Large intestine (tissue), 3 donors: ENCODE measurements around the gene INO80D. TPM values are rescaled to one million over a fixed set of nuclear protein-coding genes. Genes with fewer than 3 reads are reported as not detected.
"Not testable (repeated sequence)": the region's sequence is repeated elsewhere in the genome, so short reads cannot be mapped to it uniquely, and the experiment has no call there.

Experiments
- DNase-seq, 2 donors: peaks; one replicate each; pipeline versions ENCODE4 v3.0.0 to v3.0.0-alpha.2; 2013
- H3K27ac ChIP-seq: one replicate; pipeline ENCODE4 v1.5.1; 2013; ENCODE audit warnings: low read length
- H3K27me3 ChIP-seq: 2 replicates; pipeline ENCODE4 v1.6.1; 2013; ENCODE audit warnings: low read length; ENCODE audit not compliant: control insufficient read depth, insufficient read depth
- H3K36me3 ChIP-seq: 2 replicates; pipeline ENCODE4 v1.6.1; 2013; ENCODE audit warnings: low read length; ENCODE audit not compliant: control insufficient read depth, insufficient read depth
- H3K4me1 ChIP-seq: one replicate; pipeline ENCODE4 v1.6.1; 2013; ENCODE audit warnings: low read length; ENCODE audit not compliant: control insufficient read depth, insufficient read depth
- H3K4me3 ChIP-seq: one replicate; pipeline ENCODE4 v1.5.1; 2013; ENCODE audit warnings: low read length
- H3K9me3 ChIP-seq: one replicate; pipeline ENCODE4 v1.6.1; 2013; ENCODE audit warnings: mild to moderate bottlenecking, low read depth, low read length, moderate library complexity; ENCODE audit not compliant: control insufficient read depth
- WGBS: methylation state at CpG from one replicate; pipeline ENCODE4 v1.1.5; 2013; ENCODE audit warnings: low lambda C conversion rate; ENCODE audit not compliant: insufficient coverage; 5-methylcytosine and 5-hydroxymethylcytosine counted together
- polyA plus RNA-seq: library from polyadenylated mRNA; unstranded; fragments of 120-200 nt; gene quantifications from one replicate; pipeline ENCODE4 v1.2.1, GENCODE V29; 2013

The INO80D gene
- polyA plus RNA-seq, 1 donor: 12.6 TPM

GRCh38 chr2:206031162-206031784, 54.7 kb downstream of the INO80D start:
- no peaks in the 10 kb centered on the region for H3K27me3 ChIP-seq
- WGBS: no CpG with 5 or more reads among the region's 11 CpGs
- no peaks in the 10 kb centered on the region for H3K4me1 ChIP-seq
- H3K27ac ChIP-seq: no peak overlapping the region
- H3K9me3 ChIP-seq: no peaks in the 10 kb centered on the region
- DNase-seq: no peak
- H3K36me3 ChIP-seq: peaks cover 35% of the 10 kb centered on the region
- H3K4me3 ChIP-seq: no peak overlapping the region

GRCh38 chr2:206028101-206028500, 57.9 kb downstream of the INO80D start:
- H3K27ac ChIP-seq: no peak overlapping the region
- H3K9me3 ChIP-seq: no peaks in the 10 kb centered on the region
- DNase-seq: no peak
- H3K36me3 ChIP-seq: peaks cover 38% of the 10 kb centered on the region
- H3K4me3 ChIP-seq: no peak overlapping the region
- no CpG with 5 or more reads among the region's 10 CpGs for WGBS
- H3K27me3 ChIP-seq: no peaks in the 10 kb centered on the region
- no peaks in the 10 kb centered on the region for H3K4me1 ChIP-seq

GRCh38 chr2:206023183-206023582, 62.8 kb downstream of the INO80D start:
- no peak for DNase-seq
- H3K27me3 ChIP-seq: no peaks in the 10 kb centered on the region
- H3K36me3 ChIP-seq: peaks cover 31% of the 10 kb centered on the region
- H3K27ac ChIP-seq: no peak overlapping the region
- no peaks in the 10 kb centered on the region for H3K9me3 ChIP-seq
- no peaks in the 10 kb centered on the region for H3K4me1 ChIP-seq
- H3K4me3 ChIP-seq: no peak overlapping the region
- 82% methylated on average over 1 of the region's 8 CpGs for WGBS

GRCh38 chr2:206020171-206020570, 65.8 kb downstream of the INO80D start:
- WGBS: 100% methylated on average over 1 of the region's 2 CpGs
- Histone ChIP-seq H3K27ac (no peak overlapping the region), H3K9me3 (peaks cover 5% of the 10 kb centered on the region), H3K36me3 (peaks cover 35% of the 10 kb centered on the region), H3K27me3 (no peaks in the 10 kb centered on the region), H3K4me3 (no peak overlapping the region), H3K4me1 (peaks cover 4% of the 10 kb centered on the region)
- DNase-seq: no peak

GRCh38 chr2:206015746-206016145, 70.2 kb downstream of the INO80D start:
- H3K36me3 ChIP-seq: peaks cover 59% of the 10 kb centered on the region
- not testable (repeated sequence) for H3K9me3 ChIP-seq, H3K27me3 ChIP-seq, H3K4me3 ChIP-seq, H3K27ac ChIP-seq, DNase-seq, H3K4me1 ChIP-seq
- WGBS: no CpG with 5 or more reads among the region's 2 CpGs

GRCh38 chr2:206011795-206012194, 74.2 kb downstream of the INO80D start:
- Histone ChIP-seq H3K4me1 (peaks cover 3% of the 10 kb centered on the region), H3K9me3 (peaks cover 3% of the 10 kb centered on the region), H3K27me3 (no peaks in the 10 kb centered on the region), H3K4me3 (no peak overlapping the region), H3K27ac (no peak overlapping the region), H3K36me3 (peaks cover 58% of the 10 kb centered on the region)
- no peak for DNase-seq
- 100% methylated on average over 1 of the region's 1 CpG for WGBS

- WGBS: no CpG with 5 or more reads among the region's 4 CpGs
- Histone ChIP-seq H3K27me3 (no peaks in the 10 kb centered on the region), H3K36me3 (peaks cover 57% of the 10 kb centered on the region), H3K4me3 (no peak overlapping the region), H3K4me1 (no peaks in the 10 kb centered on the region), H3K9me3 (no peaks in the 10 kb centered on the region), H3K27ac (no peak overlapping the region)
- no peak for DNase-seq
Measured at GRCh38 chr2:206011018-206011614, 74.9 kb downstream of the INO80D start.

GRCh38 chr2:206004004-206004693, 81.8 kb downstream of the INO80D start:
- H3K27ac ChIP-seq: no peak overlapping the region
- peaks cover 52% of the 10 kb centered on the region for H3K36me3 ChIP-seq
- DNase-seq: peak in 1 of 2 donors; percentile 31
- H3K9me3 ChIP-seq: no peaks in the 10 kb centered on the region
- no peak overlapping the region for H3K4me3 ChIP-seq
- WGBS: no CpG with 5 or more reads among the region's 8 CpGs
- no peaks in the 10 kb centered on the region for H3K27me3 ChIP-seq
- H3K4me1 ChIP-seq: no peaks in the 10 kb centered on the region

- H3K27me3 ChIP-seq: no peaks in the 10 kb centered on the region
- no peak for DNase-seq
- H3K36me3 ChIP-seq: peaks cover 48% of the 10 kb centered on the region
- H3K4me1 ChIP-seq: no peaks in the 10 kb centered on the region
- no peak overlapping the region for H3K4me3 ChIP-seq
- H3K27ac ChIP-seq: no peak overlapping the region
- H3K9me3 ChIP-seq: no peaks in the 10 kb centered on the region
- 100% methylated on average over 1 of the region's 1 CpG for WGBS
Measured at GRCh38 chr2:206002440-206002839, 83.5 kb downstream of the INO80D start.

- WGBS: 85% methylated on average over 2 of the region's 5 CpGs
- H3K36me3 ChIP-seq: peaks cover 44% of the 10 kb centered on the region
- no peaks in the 10 kb centered on the region for H3K27me3 ChIP-seq
- H3K27ac ChIP-seq: no peak overlapping the region
- DNase-seq: no peak
- no peak overlapping the region for H3K4me3 ChIP-seq
- no peaks in the 10 kb centered on the region for H3K4me1 ChIP-seq
- no peaks in the 10 kb centered on the region for H3K9me3 ChIP-seq
Measured at GRCh38 chr2:206001912-206002311, 84.1 kb downstream of the INO80D start.
